ENCODE data around the gene C6orf47. TPM values are rescaled to one million over a fixed set of nuclear protein-coding genes. Genes with fewer than 3 reads are reported as not detected.

Gene C6orf47
- total RNA-seq, 1 experiment from 2014 or later: 18.0 TPM

GRCh38 chr6:31614684-31615578 lies 45.6 kb downstream of the C6orf47 start, which contains the start of gene AIF1:
TSS of gene AIF1 (plus strand) at chr6:31615234. CDS start at chr6:31615330, 96 bp downstream.
- no peak for DNase-seq (ENCODE audit: low read depth)

GRCh38 chr6:31614075-31614619 lies 46.4 kb downstream of the C6orf47 start:
- no peak for DNase-seq (ENCODE audit: low read depth)

- no peak for DNase-seq (ENCODE audit: low read depth)
Measured at GRCh38 chr6:31610968-31611367, 49.6 kb downstream of the C6orf47 start.

DNA sequence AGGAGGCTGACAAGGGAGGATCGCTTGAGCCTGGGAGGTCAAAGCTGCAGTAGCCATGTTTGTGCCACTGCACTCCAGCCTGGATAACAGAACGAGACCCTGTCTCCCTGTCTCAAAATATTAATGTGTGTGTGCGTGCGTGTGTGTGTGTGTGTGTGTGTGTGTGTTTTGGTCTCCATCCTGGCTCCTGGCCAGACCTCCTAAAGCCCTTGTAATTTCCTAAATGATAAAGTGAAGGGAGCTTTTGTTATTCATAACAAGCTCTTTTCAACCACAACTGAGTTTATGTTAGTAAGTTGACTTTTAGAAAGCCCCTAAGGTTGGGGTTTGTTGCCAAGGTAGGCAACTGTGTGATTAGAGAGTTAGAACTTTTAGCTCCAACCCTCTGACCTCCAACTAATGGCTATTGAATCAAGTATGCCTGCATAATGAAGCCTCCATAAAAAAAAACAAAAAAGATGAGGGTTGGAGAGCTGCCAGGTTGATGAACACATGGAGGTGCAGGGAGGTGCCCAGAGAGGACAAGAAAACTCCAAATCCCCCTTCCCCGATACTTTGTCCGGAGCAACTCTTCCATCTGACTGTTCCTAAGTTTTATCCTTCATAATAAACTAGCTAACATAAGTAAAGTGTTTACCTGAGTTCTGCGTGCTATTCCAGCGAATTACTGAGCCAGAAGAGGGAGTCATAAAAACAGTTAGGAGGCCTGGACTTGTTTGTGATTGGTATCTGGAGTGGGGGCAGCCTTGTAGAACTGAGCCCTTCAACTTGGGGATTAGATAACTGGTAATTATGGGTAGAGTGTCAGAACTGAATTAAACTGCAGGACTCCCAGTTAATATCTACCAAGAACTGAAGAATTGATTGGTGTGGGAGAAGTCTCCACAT lies 50.8 kb downstream of the C6orf47 start:
- DNase-seq (ENCODE audit: low read depth): no peak

Other genes with a start within 250 kb of the C6orf47 start
- 24.9 and 27.3 TPM in 2 replicates for gene MICB, start 162.6 kb downstream of the C6orf47 start, total RNA-seq (2014; rRNA removed; shearing (Covaris generic))
- not detected in 2 replicates for gene MCCD1, start 131.8 kb downstream of the C6orf47 start, total RNA-seq (2014; rRNA removed; shearing (Covaris generic))
- 678 and 762 TPM in 2 replicates for gene DDX39B, start 118.8 kb downstream of the C6orf47 start, total RNA-seq (2014; rRNA removed; shearing (Covaris generic))
- 1.5 TPM in 1 of 2 replicates, not detected in the other for gene ATP6V1G2, start 114.2 kb downstream of the C6orf47 start, total RNA-seq (2014; rRNA removed; shearing (Covaris generic))
- 16.2 and 21.5 TPM in 2 replicates for gene NFKBIL1, start 113.2 kb downstream of the C6orf47 start, total RNA-seq (2014; rRNA removed; shearing (Covaris generic))
- gene LTA, start 88.5 kb downstream of the C6orf47 start, total RNA-seq (2014; rRNA removed; shearing (Covaris generic)): 0.11 TPM in 1 of 2 replicates, not detected in the other
- gene TNF, start 85.2 kb downstream of the C6orf47 start, total RNA-seq (2014; rRNA removed; shearing (Covaris generic)): 1.4 and 4.0 TPM in 2 replicates
- gene LTB, start 78.4 kb downstream of the C6orf47 start, total RNA-seq (2014; rRNA removed; shearing (Covaris generic)): 2.1 TPM in 1 of 2 replicates, not detected in the other
- 0.09 and 3.5 TPM in 2 replicates for gene LST1, start 74.5 kb downstream of the C6orf47 start, total RNA-seq (2014; rRNA removed; shearing (Covaris generic))
- not detected in 2 replicates for gene NCR3, start 67.8 kb downstream of the C6orf47 start, total RNA-seq (2014; rRNA removed; shearing (Covaris generic))
- gene AIF1, start 45.5 kb downstream of the C6orf47 start, total RNA-seq (2014; rRNA removed; shearing (Covaris generic)): not detected in 2 replicates
- gene PRRC2A, start 40.1 kb downstream of the C6orf47 start, total RNA-seq (2014; rRNA removed; shearing (Covaris generic)): 50.1 and 51.9 TPM in 2 replicates
- gene BAG6, start 8.1 kb downstream of the C6orf47 start, total RNA-seq (2014; rRNA removed; shearing (Covaris generic)): 256 and 287 TPM in 2 replicates
- gene APOM, start 4.9 kb downstream of the C6orf47 start, total RNA-seq (2014; rRNA removed; shearing (Covaris generic)): 0.18 and 1.4 TPM in 2 replicates
- 32.9 and 40.2 TPM in 2 replicates for gene GPANK1, start 4.2 kb upstream of the C6orf47 start, total RNA-seq (2014; rRNA removed; shearing (Covaris generic))
- 328 and 376 TPM in 2 replicates for gene CSNK2B, start 5.3 kb upstream of the C6orf47 start, total RNA-seq (2014; rRNA removed; shearing (Covaris generic))
- gene LY6G5B, start 9.2 kb upstream of the C6orf47 start, total RNA-seq (2014; rRNA removed; shearing (Covaris generic)): 0.91 and 6.3 TPM in 2 replicates
- gene LY6G5C, start 20.3 kb upstream of the C6orf47 start, total RNA-seq (2014; rRNA removed; shearing (Covaris generic)): 1.8 TPM in 1 of 2 replicates, not detected in the other
- 55.2 and 64.4 TPM in 2 replicates for gene ABHD16A, start 42.5 kb upstream of the C6orf47 start, total RNA-seq (2014; rRNA removed; shearing (Covaris generic))
- gene LY6G6F, start 46.1 kb upstream of the C6orf47 start, total RNA-seq (2014; rRNA removed; shearing (Covaris generic)): not detected in 2 replicates
- not detected in 2 replicates for gene LY6G6D, start 54.6 kb upstream of the C6orf47 start, total RNA-seq (2014; rRNA removed; shearing (Covaris generic))
- gene LY6G6C, start 61.0 kb upstream of the C6orf47 start, total RNA-seq (2014; rRNA removed; shearing (Covaris generic)): not detected in 2 replicates
- not detected in 2 replicates for gene MPIG6B, start 62.6 kb upstream of the C6orf47 start, total RNA-seq (2014; rRNA removed; shearing (Covaris generic))
- 46.1 and 55.6 TPM in 2 replicates for gene DDAH2, start 68.5 kb upstream of the C6orf47 start, total RNA-seq (2014; rRNA removed; shearing (Covaris generic))
- gene CLIC1, start 75.8 kb upstream of the C6orf47 start, total RNA-seq (2014; rRNA removed; shearing (Covaris generic)): 1,198 and 1,241 TPM in 2 replicates
- 19.9 and 20.9 TPM in 2 replicates for gene MSH5, start 79.2 kb upstream of the C6orf47 start, total RNA-seq (2014; rRNA removed; shearing (Covaris generic))
- gene SAPCD1, start 101.9 kb upstream of the C6orf47 start, total RNA-seq (2014; rRNA removed; shearing (Covaris generic)): 0.27 and 1.6 TPM in 2 replicates
- 0.34 TPM in 1 of 2 replicates, not detected in the other for gene VWA7, start 116.5 kb upstream of the C6orf47 start, total RNA-seq (2014; rRNA removed; shearing (Covaris generic))
- gene VARS1, start 135.0 kb upstream of the C6orf47 start, total RNA-seq (2014; rRNA removed; shearing (Covaris generic)): 77.3 and 80.3 TPM in 2 replicates
- gene LSM2, start 146.2 kb upstream of the C6orf47 start, total RNA-seq (2014; rRNA removed; shearing (Covaris generic)): 91.8 and 146 TPM in 2 replicates
- gene HSPA1L, start 154.5 kb upstream of the C6orf47 start, total RNA-seq (2014; rRNA removed; shearing (Covaris generic)): 0.12 and 0.80 TPM in 2 replicates
- gene HSPA1A, start 154.8 kb upstream of the C6orf47 start, total RNA-seq (2014; rRNA removed; shearing (Covaris generic)): 148 and 171 TPM in 2 replicates
- gene HSPA1B, start 167.0 kb upstream of the C6orf47 start, total RNA-seq (2014; rRNA removed; shearing (Covaris generic)): 194 and 206 TPM in 2 replicates
- gene NEU1, start 202.0 kb upstream of the C6orf47 start, total RNA-seq (2014; rRNA removed; shearing (Covaris generic)): 46.6 and 51.0 TPM in 2 replicates
- not detected in 2 replicates for gene SLC44A4, start 218.2 kb upstream of the C6orf47 start, total RNA-seq (2014; rRNA removed; shearing (Covaris generic))
- gene EHMT2, start 236.9 kb upstream of the C6orf47 start, total RNA-seq (2014; rRNA removed; shearing (Covaris generic)): 72.8 and 80.6 TPM in 2 replicates
- 7.5 and 9.8 TPM in 2 replicates for gene ZBTB12, start 241.3 kb upstream of the C6orf47 start, total RNA-seq (2014; rRNA removed; shearing (Covaris generic))

Data from Daoy (cell line).